Fibroblast of mammary gland (primary cell): ENCODE results near the gene STK24.

Experiments used
- DNase-seq: peaks from one replicate; pipeline ENCODE4 v3.0.0-alpha.2; 2010; ENCODE audit warnings: low read depth
- H3K4me3 ChIP-seq: 2 replicates; pipeline ENCODE4 v1.5.1; 2011; ENCODE audit warnings: low read depth, mild to moderate bottlenecking, low read length, moderate library complexity; ENCODE audit not compliant: control insufficient read depth
- TF ChIP-seq, protein P1 (sequence below): conservative IDR thresholded peaks from 2 replicates; pipeline ENCODE4 v1.5.1; 2011; ENCODE audit warnings: low read depth, low read length, inconsistent platforms; ENCODE audit not compliant: control insufficient read depth, insufficient read depth

Gene STK24

DNA sequence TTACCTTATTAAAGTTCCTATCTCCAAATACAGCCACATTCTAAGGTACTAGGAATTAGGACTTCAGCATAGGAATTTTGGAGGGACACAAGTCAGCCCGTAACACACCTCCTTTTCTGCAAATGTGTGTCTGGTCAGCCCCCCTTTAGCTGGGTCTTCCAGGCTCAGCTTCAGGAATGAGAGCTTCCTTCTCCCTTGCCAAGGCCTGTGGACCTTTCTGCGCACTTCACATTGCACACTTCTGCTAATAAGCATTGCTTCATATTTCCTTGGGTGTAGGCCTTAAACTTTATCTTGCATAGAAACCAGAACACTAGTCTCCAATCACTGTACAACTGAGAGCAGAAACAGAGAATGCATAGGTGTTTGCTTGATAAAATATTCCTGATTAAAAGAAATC, 4.5 kb upstream of the STK24 start:
- H3K4me3 ChIP-seq: no peak overlapping the region
- DNase-seq: no peak

DNA sequence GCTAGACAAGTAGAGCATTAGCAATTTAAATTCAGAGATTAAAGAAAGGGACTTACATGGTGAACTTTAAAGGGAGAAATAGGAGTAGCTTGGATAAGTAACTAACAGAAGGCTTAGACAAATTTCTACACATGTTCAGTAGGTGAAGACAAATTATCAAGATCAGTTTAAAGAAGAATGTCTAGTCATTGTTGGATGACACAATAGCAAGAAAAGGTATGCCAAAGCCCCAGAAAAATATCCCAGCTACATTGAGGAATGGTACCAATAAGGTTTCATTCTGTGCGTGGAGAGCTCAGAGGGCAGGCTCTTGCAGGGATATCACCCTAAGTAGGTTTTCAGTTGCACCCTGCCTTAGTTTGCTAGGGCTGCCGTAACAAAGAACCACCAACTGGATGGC, 3.5 kb upstream of the STK24 start:
- H3K4me3 ChIP-seq: no peak overlapping the region
- DNase-seq: no peak
- TF ChIP-seq, protein P1, sequence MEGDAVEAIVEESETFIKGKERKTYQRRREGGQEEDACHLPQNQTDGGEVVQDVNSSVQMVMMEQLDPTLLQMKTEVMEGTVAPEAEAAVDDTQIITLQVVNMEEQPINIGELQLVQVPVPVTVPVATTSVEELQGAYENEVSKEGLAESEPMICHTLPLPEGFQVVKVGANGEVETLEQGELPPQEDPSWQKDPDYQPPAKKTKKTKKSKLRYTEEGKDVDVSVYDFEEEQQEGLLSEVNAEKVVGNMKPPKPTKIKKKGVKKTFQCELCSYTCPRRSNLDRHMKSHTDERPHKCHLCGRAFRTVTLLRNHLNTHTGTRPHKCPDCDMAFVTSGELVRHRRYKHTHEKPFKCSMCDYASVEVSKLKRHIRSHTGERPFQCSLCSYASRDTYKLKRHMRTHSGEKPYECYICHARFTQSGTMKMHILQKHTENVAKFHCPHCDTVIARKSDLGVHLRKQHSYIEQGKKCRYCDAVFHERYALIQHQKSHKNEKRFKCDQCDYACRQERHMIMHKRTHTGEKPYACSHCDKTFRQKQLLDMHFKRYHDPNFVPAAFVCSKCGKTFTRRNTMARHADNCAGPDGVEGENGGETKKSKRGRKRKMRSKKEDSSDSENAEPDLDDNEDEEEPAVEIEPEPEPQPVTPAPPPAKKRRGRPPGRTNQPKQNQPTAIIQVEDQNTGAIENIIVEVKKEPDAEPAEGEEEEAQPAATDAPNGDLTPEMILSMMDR: no peak

More for the DNA sequence above, 4.5 kb upstream of the STK24 start:
- TF ChIP-seq, protein P1: no peak

DNA sequence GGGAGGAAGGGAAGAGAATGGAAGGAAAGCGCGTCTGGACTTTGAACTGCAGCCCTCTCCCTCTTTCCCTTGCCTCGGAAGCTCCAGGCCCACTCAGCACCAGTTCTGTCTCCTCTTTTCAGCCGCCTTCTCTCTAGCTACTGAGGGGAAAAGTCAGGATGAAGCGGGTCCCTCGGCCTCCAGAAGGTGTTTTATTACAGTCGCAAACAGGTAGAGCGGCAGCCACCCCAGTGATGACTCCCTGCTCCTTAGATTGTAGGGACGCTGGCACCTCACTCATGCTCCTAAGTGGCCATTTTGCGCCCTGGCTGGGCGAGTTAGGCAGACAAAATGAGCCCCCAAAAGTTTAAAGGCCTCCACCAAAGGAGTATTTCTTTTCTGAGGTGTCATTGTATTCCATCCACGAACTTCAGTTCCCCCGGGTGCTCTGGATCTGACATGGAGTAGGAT, 954 bp upstream of the STK24 start:
- TF ChIP-seq, protein P1: no peak
- H3K4me3 ChIP-seq: peak overlapping the region; percentile 65
- DNase-seq: no peak

DNA sequence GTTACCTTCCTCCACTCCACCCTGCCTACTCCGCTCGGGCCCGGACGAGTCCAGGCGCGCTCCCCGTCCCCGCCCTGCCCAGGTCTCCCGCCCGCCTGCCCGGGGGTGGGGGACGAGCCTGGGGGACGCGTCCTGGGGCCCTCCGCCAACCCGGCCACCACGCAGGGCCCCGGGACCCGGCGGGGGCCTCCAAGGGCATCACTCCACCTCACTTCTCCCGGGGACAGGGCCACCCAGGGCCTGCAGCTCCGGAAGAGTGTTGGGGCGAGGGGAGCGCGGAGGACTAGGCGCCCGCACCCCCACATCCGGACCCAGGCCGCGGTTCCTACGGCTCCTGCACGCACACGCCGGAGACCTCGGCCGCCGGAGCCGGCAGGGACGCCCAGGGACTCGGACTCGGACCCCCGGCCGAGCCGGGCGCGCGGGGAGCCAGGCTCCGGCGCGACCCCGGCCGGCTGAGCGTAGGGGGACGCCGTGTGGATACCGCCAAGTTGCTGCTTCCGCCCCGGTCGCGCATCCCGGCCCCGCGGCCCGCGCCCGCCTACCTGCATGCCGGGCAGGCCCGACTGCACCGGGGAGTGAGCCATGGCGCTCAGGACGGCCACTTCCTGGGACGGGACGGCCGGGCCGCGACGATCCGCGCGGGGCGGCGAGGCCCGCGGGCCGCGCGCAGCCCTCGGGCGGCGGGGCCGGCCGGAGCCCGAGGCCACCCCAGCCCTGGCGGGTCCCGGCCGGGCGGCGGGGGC, 534 bp downstream of the STK24 start:
- H3K4me3 ChIP-seq: peak overlapping the region; percentile 81
- DNase-seq: no peak
- TF ChIP-seq, protein P1: no peak

DNA sequence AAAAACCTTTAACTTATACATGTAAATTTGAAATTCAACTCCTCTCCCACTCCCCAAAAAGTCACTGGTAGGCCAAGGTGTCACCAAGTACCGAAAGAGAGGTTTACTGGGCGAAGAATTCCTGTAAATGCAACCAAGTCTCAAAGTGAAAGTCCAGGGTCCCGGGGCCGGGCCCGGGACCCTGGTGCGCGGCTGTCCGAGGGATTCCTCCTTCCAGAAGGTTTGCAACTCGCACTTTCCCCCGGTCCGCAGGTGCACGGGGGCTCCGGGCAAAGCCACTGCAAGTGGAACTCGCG, 1.1 kb downstream of the STK24 start:
- peak overlapping the region; percentile 81 for H3K4me3 ChIP-seq
- TF ChIP-seq, protein P1: no peak
- no peak for DNase-seq

DNA sequence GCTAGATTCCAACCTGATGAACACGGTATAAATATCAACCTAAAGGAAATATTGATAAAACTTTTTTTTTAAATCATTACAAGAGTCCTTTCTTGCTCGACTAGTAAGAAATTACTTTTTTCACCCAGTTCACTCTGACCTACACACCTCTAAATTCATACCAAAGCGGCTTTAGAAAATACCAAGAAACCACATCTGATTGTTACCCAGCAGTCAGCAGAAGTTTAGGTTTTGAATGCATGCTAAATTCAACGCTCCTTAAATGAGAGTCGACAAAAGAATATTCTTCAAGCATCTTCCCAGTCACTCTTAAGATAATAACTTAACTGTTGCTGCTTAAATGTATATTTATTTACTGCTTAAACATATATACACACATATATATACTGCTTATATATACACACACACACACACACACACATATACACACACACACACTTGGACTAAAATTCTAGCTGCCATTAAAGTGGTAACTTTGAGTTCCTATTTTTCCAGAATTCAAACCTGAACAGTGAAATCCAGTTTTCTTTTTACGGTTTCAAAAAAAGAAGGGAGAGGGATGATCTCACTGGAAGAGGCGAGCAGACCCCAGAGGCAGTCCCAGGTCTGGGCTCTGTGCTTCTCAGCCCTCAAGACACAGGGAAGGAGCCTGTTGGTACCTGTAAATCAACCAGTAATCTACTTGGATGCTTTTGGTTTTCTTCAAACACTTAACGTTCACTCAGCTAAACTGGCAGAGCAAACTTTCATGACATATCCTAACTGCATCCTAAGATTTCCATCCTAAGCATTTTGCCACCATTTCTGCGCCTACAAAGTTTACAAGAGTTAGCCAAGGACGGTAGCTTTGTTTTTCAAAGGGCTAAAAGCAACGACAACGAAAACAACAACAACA, 1.7 kb downstream of the STK24 start:
- TF ChIP-seq, protein P1: no peak
- peak overlapping the region; percentile 81 for H3K4me3 ChIP-seq
- DNase-seq: no peak
